Endometrial microvascular endothelial cells (primary cell): ENCODE measurements around the gene PRKAB1. TPM values are rescaled to one million over a fixed set of nuclear protein-coding genes. Genes with fewer than 3 reads are reported as not detected.
"Not testable (repeated sequence)": the region's sequence is repeated elsewhere in the genome, so short reads cannot be mapped to it uniquely, and the experiment has no call there.

ENCODE experiments used
- in situ Hi-C: cut with HindIII; loops from 2 replicates; pipeline ENCODE4 v1.10.0; 2017; ENCODE audit warnings: low sequenced_read_pairs, low pct_unique_long_range_greater_than_20kb; ENCODE audit errors: inconsistent ontology term
- total RNA-seq: library from RNA; depleted of rRNA; stranded (reverse); fragments of >200 nt; gene quantifications from one replicate; pipeline ENCODE4 v1.2.3, GENCODE V29; 2015; ENCODE audit errors: inconsistent ontology term

PRKAB1 gene, protein sequence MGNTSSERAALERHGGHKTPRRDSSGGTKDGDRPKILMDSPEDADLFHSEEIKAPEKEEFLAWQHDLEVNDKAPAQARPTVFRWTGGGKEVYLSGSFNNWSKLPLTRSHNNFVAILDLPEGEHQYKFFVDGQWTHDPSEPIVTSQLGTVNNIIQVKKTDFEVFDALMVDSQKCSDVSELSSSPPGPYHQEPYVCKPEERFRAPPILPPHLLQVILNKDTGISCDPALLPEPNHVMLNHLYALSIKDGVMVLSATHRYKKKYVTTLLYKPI
- 16.6 TPM for total RNA-seq

DNA sequence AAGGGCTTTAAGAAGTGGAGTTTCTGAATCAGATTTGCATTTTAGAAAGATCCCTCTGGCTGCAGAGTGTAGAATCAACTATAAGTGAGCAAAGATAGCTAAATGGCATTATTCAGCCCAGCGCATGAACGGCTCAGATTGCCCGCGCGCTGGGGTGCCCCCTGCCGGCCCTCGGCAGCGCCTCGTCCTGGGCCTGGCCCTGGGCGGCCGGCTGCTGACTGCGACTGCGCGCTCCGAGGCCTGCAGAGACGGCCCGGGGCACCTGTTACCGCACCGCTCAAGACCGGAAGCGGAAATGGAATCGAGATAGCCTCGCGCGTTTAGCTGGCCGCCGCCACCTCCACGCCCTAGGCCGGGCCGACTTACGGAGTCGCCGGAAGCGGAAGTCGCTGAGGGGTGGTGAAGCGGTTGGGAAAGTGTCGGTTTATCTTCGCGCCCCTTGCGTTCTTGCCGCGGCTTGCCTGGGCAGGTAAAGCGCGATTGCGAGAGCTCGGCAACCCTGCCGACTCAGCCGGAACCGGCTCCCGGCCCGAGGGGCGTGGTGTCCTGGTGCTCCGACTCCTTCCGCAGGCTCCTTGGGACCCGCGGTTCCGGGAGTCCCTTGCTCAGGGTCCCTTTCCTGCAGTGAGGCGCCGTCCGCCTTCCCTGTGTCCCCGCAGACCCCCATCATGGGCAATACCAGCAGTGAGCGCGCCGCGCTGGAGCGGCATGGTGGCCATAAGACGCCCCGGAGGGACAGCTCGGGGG lies at the start of gene PRKAB1:
PRKAB1 (plus strand) TSS at position 557 of the 747 bp plus-strand sequence; CDS start at position 669, 112 bp downstream.
- in situ Hi-C loops = no loop called here

DNA sequence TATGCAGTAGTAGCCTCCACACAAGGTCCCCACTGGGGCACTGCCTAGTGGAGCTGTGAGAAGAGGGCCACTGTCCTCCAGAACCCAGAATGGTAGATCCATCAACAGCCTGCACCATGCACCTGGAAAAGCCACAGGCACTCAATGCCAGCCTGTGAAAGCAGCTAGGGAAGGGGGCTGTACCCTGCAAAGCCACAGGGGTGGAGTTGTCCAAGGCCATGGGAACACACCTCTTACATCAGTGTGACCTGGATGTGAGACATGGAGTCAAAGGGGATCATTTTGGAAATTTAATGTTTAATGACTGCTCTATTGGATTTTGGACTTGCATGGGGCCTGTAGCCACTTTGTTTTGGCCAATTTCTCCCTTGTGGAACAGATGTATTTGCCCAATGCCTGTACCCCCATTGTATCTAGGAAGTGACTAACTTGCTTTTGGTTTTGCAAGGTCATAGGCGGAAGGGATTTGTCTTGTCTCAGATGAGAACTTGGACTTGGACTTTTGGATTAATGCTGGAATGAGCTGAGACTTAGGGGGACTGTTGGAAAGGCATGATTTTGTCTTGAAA lies 49.5 kb upstream of the PRKAB1 start:
- in situ Hi-C loops = not testable (repeated sequence)

DNA sequence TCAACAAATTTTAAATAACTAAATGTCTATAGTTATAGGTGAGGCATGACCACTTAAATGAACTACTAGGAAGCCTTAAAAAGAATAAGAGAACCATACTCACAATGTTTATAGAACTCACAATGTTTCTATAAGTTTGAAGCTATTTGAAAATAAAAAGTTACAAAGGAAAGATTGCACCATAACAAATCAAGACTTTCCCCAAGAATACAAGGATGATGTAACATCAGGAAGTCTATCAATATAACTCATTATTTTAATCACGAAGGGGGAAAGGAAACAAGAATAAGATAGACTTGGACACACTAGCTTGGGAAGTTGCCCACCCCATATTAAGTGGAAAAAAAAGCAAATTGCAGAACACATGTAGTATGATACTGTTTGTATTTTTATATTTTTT lies 47.4 kb upstream of the PRKAB1 start:
- in situ Hi-C loops = no loop called here

DNA sequence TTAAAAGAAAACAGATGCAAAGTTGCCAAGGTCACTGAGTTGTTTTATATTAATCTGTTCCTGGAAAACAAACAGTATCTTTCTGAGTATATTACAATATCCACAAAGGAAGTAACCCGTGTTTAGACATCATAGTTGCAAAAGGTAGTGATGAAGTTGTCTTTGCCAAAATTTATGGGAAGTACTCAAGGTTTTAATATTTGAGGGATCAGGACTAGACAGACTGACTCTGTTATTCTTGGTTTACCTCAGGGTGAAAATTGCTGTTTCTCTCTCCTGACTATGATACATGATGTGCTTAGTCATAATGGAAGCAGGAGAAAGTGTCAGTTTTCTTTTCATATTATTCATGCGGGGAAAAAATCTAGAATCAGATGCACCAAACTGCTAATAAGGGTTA lies 46.1 kb upstream of the PRKAB1 start:
- in situ Hi-C loops = no loop called here

DNA sequence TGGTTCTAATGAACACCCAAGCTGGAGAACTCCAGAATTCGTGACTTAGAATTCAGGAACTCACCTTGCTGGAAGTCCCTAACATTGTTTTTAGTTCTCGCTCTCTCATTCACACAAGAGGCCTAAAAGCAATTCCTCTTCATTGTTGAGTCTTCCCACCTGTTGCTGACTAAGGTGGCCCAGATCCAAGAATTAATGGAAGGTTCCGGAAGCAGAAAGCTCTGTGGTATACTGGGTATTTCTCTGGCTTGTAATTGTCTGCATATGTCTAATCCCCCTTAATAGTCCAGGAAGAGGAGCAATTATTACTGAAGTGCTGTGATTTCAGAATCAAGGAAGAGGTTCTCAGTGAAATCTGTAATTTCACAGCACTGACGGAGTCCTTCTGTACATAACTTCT lies 43.0 kb upstream of the PRKAB1 start:
- in situ Hi-C loops = no loop called here

DNA sequence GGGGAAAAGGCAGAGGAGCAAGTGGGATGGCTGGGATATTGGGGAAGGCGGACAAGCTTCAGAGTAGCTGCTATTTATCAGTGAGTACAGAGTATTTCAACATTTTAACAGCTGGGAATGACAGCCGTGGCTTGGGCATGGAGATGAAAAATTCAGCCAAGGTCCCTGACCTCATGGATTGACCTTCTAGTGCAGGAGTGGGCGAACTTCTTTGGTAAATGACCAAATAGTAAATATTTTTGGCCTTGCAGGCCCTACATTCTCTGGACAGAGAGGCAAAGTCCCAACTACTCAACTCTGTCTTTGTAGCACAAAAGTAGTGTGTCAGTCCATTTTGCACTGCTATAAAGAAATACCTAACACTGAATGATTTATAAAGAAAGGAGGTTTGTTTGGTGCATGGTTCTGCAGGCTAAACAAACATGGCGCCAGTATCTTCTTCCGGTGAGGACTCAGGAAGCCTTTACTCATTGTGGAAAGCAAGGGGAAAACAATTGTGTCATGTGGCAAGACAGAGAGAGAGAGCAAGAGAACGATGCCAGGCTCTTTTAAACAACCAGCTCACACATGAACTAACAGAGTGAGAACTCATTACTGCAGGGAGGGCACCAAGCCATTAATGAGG lies 40.8 kb upstream of the PRKAB1 start:
- in situ Hi-C loops = no loop called here

DNA sequence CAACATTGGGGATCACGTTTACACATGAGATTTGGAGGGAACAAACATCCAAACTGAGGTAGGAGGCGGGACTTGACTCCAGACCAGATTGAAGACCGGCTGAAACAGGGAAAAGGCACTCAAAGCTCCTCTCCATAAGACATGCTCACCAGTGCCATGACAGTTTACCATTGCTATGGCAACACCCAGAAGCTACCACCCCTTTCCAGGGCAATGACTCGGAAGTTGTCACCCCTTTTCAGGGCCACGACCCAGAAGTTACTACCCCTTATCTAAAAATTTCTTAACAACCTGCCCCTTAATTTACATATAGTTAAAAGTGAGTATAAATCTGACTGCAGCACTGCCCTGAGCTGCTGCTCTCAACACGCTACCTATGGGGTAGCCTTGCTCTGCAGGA lies 40.2 kb upstream of the PRKAB1 start:
- in situ Hi-C loops = no loop called here

DNA sequence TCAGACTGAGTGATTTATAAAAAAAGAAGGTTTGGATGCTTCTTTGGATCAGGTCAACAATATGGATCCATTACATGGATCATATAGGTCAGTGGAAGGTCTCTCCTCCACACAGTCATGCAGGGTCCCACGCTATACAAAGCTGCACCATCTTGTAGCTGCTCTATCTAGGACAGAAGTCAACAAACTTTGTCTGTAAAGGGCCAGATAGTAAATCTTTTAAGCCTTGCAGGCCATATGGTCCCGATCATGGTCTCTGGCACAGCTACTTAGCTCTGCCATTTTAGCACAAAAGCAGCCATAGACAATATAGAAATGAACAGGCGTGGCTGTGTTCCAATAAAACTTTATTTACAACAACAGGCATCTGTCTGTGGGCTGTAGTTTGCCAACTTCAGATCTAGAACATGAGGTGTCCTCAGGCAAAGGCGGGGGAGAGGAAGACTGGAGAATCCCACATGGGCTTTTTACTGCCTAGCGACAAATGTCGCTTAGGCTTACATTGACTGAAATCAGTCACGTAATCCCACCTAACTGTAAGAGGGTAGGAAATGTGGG lies 37.6 kb upstream of the PRKAB1 start:
- in situ Hi-C loops = no loop called here

DNA sequence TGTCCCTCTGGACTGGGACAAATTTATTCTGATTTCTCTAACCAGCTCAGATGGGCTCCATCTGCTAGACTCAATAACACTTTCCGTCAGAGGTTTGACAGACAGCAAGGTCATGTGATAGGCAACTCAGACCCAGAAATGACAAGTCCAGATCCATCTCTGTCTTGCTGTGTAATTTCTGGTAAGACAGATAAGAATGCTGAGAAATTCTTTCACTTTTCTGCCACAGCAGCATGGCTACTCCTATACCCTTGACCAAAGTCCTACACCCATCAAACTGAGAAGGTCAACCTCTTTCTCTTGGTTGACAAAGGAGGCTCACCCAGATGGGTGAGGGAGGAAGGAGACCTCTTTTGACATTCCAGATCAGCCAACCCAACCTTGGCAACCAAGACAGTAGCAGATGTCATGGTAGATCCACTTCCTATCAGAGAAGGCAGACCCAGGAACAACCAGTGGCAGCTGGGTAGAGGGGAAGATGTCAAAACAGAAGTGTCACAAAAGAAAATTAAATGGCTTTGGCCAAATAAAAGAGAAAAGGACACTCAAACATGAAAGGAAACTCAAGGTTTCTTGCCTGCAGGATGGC lies 36.9 kb upstream of the PRKAB1 start:
- in situ Hi-C loops = no loop called here

DNA sequence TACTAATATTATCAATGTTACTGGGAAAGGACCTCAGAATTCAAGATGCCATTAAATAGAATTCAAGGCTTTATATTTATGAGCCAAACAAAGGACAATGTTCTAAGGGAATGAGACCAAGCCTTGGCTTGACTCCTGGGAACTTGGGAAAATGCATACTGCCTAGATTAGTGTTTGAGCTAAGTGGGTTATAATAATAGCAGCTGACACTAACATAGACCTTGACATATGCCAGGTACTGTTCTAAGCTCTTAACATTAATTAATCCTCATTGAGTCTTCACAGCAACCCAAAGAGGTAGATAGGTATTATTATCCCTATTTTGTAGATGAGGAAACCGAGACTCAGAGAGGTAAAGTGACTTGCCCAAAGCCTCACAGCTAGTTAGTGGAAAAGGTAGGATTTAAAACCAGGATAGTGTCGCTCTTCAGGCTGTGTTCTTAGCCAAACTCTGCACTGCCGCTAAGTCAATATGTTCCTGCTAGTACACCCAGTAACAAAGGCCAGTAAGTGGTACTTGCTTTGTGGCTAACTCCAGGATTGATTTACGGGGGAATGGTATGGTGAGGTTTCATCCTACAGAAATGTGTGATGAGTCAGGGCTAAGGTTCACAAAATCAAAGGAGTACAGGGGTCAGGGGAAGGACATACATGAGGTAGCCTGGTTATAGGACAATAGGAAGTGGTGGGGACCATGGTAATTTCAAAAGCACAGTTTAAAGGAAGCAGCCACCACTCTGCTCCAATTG lies 35.8 kb upstream of the PRKAB1 start:
- in situ Hi-C loops = no loop called here

DNA sequence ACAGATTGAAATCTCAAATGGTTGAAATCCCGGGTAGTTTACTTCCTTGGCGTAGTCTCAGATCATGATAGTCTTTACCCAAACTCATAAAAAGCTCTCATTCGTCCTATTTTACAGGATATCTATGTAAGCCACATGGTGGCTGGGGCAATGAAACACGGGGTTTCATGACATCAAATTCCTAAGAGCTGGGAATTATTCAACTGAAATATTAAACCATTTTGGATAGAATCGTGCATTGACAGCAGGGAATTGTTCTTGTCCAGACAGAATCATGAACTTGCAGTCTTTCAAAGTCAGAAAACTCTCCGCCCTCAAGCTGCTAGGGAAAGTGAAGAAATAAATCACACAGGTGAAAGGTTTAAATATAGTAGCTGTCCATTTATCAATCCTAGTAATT lies 33.2 kb upstream of the PRKAB1 start:
- in situ Hi-C loops = no loop called here

DNA sequence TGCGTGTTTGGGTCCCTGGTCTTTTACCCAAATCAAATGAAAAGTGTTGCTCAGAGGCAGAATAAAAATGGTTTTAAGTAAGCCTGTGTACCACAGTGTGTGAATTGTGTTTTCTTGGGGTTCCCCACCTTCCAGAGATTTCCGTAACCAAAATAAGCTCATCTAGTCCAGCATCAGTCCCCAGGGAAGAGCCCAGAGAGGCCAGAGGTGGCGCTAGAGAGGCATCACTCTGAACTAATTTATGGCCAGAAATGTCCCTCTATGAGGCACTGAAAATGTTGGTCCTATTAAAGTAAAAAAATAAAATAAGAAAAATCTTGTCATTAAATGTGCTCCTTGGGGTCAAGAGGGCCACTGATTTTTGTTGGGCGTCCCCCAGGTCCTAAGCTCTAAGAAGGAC lies 24.9 kb upstream of the PRKAB1 start:
- in situ Hi-C loops = no loop called here

DNA sequence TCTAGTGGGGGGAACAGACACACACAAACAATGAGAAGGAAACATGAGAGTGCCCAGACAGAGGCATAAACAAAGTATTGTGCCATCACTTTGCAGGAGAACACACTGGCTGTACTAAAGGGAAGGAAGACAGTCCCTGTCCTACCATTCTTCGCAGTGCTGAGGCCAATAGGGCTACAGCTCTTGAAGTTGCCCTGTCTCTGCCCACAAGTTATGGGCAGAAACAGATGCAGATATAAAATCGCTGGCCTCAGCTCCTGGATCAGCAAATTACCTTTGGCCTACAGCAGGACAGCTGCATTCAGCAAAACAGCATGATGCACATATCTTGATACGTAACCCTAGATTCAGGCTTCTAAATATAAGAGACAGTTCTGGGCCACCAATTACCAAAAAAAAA lies 23.0 kb upstream of the PRKAB1 start:
- in situ Hi-C loops = no loop called here

DNA sequence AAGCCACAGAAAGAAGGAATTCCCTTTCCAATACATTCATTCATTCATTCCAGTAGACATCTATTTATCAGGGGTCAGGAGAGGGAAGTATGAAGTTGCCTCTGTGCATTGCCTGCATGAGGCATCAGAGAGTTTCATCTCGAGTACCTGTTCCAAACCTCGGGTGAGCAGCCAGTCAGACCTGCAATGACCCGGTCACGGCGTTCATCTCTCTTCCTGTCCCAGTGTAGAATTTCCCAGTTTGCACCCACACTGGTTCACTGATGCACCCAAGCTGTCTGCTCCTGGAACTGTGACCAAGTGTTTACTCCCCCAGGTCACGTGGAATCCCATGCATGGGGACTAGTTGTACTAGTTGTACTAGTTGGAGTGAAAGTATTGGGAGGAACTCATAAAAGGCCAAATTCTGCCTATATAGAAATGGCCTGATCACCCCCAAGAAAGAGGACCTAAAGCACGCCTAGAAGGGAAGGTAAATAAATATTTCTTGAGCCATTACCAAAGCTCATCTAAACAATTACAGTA lies 22.3 kb upstream of the PRKAB1 start:
- in situ Hi-C loops = no loop called here

DNA sequence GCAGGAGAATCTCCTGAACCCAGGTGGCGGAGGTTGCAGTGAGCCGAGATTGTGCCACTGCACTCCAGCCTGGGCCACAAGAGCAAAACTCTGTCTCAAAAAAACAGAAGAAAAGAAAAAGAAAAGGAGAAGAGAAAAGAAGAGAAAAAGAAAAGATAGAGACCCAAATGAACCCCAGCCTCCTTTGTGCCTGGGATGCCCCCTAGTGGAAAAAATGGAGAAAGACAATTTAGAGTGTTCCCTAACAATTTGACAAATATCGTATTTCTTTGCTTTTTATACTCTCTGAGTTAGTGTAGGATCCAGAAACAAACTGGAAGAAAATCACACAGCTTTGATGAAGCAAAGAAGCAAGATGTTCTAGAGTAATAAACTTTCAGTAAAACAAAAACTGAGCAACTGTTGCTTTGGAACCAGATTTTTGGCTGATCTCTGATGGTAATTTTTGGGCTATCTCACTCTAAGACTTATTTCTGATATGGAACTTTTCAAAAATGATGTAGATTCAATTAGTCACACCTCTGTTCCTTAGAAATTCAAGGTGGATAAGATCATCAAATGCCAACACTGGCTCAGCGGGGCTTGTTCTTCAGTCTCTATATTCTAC lies 18.6 kb upstream of the PRKAB1 start:
- in situ Hi-C loops = no loop called here

DNA sequence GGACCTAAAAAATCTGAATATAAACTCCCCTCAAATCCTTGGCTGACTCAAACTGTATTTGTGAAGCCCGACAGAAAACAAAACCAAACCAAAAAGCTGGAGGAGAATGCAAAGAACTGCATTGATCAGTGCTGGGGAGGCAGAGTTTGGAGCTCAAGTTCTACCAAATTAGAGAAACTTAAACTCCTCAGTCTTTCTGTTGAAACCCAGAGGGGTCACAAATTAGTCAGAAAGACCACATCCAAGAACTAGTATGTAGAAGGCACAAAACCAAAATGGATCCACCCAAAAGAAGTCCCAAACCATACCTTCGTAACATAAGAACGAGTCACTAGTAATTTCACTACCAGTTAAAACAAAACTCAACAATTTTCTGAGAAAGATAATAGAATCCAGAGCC lies 15.3 kb upstream of the PRKAB1 start:
- in situ Hi-C loops = no loop called here

DNA sequence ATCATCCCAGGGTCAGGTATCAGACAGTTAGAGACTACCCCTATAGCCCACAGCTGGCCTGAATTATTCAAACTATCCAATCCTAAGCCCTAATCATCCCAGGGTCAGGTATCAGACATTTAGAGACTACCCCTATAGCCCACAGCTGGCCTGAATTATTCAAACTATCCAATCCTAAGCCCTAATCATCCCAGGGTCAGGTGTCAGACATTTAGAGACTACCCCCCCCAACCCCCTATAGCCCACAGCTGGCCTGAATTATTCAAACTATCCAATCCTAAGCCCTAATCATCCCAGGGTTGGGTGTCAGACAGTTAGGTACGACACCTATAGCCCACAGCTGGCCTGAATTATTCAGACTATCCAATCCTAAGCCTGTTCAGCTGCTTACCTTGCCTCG lies 10.9 kb upstream of the PRKAB1 start:
- in situ Hi-C loops = not testable (repeated sequence)

DNA sequence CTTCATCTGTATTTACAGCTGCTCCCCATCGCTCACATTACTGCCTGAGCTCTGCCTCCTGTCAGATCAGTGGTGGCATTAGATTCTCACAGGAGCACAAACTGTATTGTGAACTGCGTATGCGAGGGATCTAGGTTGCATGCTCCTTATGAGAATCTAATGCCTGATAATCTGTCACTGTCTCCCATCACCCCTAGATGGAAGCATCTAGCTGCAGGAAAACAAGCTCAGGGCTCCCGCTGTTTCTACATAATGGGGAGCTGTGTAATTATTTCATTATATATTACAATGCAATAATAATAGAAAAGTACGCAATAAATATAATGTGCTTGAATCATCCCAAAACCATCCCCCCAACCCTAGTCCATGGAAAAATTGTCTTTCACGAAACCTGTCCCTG lies 9.8 kb upstream of the PRKAB1 start:
- in situ Hi-C loops = not testable (repeated sequence)
